HG02943 (cell line): Measurements from ENCODE around the gene CRYBB1.
"Not testable (repeated sequence)": the region's sequence is repeated elsewhere in the genome, so short reads cannot be mapped to it uniquely, and the experiment has no call there.

Experiments used
- ATAC-seq: cut with Tn5 transposase; IDR thresholded peaks from one replicate; pipeline ENCODE4 v1.9.1; 2021; ENCODE audit warnings: mild to moderate bottlenecking, low read depth, moderate library complexity; ENCODE audit not compliant: unreplicated experiment

CRYBB1 gene

DNA sequence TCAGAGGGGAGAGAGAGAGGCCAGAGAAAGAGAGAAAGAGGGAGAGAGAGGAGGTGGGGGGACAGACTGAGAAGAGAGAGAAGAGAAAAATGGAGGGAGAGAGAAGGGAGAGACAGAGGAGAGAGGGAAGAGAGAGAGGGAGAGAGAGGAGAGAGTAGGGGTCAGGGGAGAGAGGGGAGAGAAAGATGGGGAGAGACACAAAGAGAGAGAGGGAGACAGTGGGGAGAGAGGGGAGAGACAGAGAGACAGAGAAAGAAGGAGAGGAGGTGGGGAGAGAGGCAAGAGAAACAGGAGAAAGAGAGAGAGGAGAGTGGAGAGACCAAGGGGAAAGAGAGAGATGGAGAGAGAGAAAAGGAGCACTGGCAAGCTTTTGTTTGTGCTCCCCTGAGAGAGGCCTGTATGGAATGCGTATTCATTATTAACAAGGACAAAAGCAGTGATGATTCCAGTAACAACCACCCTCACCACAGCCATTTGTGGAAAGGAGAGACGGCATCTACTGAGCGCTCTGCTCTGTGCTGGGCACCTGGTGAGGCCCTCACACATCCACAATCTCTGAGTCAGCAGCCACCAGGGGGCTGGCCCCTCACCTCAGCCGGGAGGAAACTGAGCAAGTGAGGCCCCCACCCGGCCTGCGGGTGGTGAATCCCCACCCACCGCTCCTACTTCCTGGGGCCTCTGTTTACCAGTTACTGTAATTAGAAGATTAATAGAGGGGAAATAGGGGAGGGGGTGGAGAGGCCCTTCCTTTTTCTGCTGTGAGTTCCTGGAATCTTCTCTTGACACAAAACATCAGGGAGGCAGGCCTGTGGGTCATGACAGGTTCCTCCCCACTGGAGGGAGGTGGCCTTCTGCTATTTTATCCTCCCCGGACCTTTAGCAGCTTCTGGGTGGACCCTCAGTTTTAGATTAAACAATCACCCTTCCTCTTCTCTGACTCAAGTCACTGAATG lies 24.9 kb upstream of the CRYBB1 start:
- no peak for ATAC-seq

DNA sequence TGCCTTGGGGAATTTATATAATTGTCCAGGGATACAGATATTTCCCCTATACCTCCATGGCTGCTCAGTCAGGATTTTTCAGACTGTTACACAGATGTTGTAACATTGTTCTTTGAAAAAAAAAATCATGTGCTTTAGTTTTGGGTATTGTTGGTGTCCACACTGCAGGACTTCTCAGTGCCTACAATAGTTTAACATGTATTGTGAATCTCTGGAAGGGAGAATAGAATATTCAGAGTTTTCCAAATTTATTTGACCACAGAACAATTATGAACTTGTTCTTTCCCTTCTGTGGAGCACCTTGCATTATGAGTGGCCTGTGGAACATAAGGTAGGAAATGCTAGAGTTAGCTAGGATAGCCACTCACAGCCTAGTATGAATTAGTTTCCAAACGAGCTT lies 18.5 kb upstream of the CRYBB1 start:
- no peak for ATAC-seq

DNA sequence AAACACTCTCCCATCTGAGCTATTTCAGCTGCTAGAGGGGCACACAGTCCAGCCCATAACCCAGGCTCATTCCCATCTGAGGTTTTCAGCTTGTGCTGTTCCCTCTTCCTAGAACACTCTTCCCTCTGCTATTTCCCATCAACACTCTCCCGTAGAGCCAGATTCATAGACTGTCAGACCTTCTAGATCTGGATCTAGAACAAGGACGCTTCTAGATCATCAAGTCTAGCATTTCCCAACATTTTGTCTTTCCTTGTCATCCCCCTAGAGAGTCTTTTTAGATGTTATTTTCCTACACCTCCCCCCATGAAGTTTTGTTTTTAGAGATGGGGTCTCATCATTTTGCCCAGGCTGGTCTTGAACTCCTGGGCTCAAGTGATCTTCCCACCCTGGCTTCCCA lies 17.3 kb upstream of the CRYBB1 start:
- ATAC-seq = no peak

DNA sequence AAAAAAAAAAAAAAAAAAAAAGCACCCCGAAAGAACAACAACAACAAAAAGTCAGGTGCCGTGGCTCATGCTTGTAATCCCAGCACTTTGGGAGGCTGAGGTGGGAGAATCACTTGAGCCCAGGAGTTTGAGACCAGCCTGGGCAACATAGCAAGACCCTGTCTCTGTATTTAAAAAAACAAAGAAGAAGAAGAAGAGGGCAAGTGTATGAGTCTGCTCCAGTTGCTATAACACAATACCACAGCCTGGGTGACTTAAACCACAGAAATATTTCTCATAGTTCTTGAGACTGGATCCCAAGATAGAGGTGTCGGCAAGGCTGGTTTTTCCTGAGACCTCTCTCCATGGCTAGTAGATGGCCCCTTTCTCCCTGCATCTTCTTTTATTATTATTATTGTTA lies 16.4 kb upstream of the CRYBB1 start:
- no peak for ATAC-seq

DNA sequence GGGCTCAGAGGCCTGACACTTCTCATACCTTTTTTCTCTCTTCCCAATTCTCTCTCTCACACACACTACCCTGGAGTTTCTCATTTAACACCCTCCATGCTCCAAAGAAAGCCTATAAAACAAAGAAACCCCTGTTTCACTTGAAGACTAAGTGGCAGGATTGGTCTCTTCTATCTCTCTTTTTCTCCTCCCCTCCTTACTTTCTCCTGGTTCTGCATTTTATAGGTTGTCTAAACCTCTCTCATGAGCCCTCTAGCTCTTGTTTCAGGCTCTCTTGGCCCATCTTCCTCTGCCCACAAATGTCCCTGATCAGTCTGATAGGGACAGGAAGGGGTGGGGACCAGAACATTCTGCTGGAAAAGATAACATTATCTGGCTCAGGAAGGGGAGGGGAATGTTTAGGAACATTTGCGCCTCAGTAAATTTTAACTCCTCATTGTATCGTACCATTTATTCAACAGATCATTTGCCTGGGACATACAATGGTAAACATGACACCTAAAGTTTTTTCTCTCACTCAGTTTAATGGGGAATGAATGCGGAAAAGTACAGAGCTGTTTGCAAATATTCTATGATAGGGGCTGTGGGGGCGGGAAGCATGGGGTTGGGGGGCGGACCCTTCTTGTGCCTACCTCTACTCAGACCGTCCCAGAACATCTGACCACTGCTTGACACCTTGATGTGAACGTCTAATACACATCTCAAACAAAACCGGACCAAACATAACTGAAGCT lies 14.8 kb upstream of the CRYBB1 start:
- no peak for ATAC-seq

DNA sequence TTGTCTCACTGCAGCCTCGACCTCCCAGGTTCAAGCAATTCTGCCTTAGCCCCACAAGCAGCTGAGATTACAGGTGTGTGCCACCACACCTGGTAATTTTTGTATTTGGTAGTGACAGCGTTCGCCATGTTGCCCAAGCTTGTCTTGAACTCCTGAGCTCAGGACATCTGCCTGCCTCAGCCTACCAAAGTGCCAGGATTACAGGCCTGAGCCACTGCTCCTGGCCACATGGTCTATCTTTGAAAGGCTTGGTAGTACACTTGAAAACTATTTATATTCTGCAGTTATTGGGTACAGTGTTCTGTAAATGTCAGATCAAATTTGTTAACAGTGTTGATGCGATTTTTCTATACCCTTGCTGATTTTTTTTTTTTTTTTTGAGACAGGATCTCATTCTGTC lies 13.5 kb upstream of the CRYBB1 start:
- ATAC-seq = no peak

DNA sequence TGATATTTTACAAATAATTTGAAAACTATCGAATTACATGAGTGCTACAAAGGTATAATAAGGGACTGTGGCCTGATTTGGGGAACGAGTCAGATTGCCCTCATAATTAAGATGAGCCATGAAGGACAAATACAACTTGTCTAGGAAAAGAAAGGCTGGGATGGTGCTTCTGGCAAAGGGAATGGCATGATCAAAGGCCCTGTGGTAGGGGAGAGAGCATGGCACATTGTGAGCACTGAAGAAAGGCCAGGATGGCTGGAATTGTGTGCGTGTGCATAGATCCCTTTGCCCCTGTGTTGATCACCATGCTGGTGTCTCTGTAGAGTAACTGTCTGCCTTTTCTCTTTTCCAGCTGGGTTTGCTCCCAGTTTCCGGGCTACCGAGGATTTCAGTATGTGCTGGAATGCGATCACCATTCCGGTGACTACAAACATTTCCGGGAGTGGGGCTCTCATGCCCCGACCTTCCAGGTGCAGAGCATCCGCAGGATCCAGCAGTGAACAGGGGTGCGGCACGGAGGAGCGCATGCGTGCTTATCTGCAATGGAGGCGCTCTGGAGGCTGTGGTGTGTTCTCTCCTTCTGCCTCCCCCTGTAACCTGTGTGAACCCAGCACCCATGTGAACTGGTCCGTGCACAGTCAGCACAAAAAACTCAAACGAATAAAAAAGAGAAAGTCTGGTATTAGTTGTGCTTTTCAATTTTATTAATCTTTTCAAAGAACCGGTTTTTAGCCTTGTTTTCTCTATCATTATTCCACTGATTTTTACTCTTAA lies 12.3 kb upstream of the CRYBB1 start:
- ATAC-seq = no peak

DNA sequence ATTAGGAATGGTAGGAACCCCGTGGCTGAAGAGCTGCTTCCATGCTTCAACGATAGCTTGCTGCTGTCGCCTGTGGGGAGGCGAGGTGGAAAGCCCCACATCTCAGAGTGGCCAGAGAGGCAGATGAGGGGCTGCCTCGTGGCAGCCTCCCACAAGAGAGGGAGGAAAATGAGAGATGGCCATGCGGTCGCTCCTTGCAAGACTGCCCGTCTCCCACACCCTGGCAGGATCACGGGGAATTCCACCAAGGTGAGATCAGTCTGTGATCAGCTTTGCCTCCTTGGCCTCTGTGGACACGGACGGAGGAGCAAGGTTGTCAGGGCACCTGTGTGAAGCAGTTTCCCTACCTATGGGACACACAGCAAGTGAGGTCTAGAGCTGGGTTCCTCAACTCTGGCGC lies 7.0 kb upstream of the CRYBB1 start:
- ATAC-seq = no peak

DNA sequence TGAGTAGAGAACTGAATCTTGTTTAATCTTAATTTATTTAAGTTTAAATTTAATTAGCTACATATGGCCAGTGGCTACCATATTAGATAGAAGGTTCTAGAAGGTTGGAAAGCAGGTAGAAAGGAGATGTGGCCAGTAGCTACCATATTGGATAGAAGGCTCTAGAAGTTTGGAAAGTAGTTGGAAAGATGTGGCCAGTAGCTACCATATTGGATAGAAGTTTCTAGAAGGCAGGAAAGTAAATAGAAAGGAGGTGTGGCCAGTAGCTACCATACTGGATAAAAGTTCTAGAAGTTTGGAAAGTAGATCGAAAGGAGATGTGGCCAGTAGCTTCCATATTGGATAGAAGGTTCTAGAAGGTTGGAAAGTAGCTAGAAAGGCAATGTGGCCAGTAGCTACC lies 6.2 kb upstream of the CRYBB1 start:
- no peak for ATAC-seq

DNA sequence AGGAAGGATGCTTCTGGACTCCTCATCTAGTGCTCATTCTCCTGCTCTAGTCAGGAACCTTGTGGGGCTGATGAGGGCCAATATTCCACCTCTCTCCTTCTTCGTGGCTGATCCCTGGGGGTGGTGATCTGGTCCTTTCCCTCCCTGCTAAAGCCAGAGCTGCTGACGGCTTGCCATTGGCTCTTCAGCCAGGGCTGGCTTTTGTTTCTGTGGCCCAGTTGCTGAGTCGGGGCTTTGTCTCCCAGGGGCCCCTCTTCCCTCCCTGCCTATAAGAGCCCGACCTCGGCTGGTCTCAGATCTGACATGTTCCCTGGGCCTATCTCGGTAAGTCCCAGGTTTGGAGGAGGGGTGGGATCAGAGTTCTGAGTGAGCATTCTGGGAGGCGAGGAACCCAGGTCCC lies 3.8 kb upstream of the CRYBB1 start, which contains the start of gene CRYBA4:
TSS of gene CRYBA4 (plus strand) at position 301 of the 400 bp plus-strand sequence. CDS start 634 bp downstream, outside the sequence.
- no peak for ATAC-seq

DNA sequence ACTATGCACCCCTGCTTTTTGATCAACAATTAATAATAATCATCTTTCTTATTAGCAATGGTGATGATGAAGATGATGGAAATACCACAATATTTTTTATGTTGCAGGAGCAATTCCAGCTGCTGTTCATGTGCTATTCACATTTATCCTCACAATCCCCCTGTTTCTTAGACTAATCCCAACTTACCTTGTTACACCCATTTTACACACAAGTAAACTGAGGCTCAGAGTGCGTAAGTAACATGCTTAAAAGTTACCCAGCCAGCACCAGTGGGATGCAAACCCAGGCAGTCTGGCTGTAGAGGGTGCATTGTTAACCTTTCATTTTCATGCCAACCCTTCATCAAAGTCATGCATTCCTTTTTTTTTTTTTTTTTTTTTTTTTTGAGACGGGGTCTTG lies 2.4 kb upstream of the CRYBB1 start:
- ATAC-seq = no peak

DNA sequence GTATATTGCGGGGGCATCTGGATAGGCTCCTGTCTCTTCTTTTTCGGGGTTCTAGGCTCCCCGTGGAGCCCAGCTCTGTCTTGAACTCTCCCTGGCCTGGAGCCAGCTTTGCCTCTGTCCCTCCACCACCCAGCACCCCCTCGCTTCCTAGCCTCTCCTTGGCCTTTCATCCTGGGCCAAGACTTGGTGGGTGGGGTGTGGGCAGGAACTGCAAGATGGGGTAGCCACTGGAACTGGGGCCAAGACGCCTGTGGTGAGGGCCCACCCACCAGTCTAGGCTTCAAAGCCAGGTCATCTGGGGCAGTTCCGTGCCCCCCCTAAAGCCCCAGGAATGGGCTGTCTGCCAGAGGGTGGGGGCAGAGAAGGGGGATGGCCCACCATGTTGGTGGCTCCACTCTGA lies 1.7 kb upstream of the CRYBB1 start:
- ATAC-seq = no peak

DNA sequence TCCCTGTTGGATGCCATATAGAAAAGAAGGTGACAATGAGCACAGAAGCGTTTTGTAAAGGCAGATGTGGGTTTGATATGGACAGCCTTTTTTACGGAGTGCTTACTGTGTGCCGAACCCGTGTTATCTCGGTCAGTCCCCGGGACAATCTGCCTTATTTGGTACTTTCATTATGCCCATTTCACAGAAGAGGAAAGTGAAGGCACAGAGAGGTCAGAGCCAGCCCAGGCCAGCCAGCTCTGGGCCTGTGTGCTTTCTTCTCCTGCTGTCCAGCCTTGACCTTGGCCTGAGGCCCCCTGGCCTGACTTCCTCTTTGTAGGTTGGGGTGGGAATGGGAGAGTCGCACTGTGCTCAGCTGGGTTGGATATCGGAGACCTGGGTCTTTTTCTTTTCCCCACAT lies 628 bp upstream of the CRYBB1 start:
- ATAC-seq = no peak

DNA sequence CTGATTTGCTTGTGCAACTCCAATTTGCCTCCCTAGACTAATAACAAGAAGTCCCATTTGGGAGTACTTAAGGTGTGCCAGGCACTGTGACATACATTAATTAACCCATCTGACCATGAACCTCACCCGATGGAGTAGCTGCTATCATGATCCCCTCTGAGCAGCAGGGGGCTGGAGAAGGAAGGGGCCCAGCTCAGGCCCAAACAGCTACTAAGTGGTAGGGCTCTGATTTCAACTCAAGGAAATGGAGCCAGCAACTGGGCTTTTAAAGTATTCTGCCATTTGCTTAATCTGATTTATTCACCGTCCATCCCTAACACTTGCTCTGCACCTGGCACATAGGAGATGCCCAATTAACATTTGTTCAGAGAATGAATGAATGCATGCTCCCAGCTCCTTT lies 1.2 kb downstream of the CRYBB1 start:
- no peak for ATAC-seq

DNA sequence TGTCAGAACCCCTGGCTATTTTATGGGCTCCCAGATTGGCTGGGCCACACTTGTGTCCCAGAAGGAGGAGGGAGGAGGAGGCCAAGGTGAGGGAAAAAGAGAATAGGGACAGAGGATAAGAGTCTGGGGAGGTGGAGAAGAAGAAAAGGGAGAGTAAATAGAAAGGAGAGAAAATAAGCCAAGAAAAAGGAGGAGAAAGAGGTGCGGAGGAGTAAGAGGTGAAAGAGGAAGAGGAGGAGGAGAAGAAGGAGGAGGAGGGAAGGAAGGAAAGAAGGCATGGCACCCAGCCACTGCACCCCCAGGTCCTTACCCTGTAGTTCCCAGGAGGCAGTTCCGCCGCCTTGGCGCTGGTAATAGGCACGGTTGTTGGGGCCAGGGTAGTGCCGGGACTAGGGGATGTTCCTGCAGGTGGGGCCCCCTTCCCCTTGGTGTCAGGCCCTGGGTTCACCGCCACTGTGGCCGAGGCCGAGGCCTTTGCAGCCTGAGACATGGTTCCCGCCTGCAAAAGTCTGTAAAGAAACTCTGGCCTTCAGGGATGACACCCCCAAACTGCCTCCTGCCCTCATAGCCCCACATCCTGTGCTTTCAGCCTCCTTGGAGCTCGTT lies 1.9 kb downstream of the CRYBB1 start:
- no peak for ATAC-seq

DNA sequence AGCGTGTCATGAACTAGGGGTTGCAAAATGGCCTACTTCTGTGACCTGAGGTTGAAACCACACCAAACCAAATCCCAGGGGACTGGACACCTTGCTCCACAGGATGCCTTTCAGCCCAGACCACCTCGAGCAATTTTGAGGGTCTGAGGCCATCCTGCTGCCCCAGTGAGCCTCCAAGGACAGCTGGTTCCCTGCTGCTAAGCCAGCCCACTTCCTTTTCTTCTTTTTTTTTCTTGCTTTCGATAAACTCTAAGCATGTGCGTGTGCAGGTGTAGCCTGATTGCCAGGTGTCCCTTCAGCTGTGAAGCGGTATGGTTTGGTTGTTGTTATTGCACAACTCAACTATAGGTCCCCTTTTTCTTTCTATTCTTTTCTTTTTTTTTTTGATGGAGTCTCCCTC lies 2.7 kb downstream of the CRYBB1 start:
- no peak for ATAC-seq

DNA sequence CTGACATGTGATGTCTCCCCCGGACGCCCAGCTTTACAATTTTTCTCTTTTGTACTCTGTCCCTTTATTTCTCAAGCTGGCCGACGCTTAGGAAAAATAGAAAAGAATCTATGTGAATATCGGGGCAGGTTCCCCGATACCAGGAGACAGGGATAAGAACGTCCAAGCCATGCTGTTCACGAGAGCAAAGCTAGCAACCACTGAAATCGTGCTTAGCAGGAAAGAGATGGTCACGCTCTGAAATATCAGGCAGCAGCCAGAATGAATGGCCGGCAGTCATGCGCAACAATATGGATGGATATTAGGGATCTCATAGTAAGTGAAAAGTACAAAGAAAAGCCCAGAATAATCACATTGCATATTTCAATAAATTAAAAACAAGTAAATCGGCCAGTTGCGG lies 3.5 kb downstream of the CRYBB1 start:
- ATAC-seq = no peak

DNA sequence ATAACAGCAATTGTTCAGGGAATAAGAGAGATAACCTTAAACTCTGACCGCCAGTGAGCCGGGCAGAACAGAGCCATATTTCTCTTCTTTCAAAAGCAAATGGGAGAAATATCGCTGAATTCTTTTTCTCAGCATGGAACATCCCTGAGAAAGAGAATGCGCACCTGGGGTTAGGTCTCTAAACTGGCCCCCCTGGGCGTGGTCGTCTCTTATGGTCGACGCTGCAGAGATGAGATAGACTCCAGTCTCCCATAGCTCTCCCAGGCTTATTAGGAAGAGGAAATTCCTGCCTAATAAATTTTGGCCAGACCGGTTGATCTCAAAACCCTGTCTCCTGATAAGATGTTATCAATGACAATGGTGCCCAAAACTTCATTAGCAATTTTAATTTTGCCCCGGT lies 4.1 kb downstream of the CRYBB1 start:
- ATAC-seq = not testable (repeated sequence)

DNA sequence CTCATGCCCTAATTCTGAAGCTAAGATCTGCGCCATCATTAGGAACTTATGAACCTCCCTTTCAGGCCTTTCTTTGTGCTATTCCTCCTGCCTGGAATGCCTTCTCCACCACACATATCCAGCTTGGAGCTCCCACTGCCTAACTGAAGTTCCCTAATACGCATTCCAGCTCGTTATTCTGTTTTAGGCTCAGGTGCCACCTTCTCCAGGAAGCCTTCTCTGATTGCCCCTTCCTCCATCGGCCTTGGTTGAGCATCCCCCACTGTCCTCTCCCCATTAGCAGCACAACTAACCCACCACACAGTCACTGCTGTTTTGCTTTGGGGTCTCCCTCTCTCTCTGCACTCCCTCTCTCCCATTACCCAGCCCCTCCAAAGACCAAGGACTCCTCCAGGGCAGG lies 5.2 kb downstream of the CRYBB1 start:
- no peak for ATAC-seq

DNA sequence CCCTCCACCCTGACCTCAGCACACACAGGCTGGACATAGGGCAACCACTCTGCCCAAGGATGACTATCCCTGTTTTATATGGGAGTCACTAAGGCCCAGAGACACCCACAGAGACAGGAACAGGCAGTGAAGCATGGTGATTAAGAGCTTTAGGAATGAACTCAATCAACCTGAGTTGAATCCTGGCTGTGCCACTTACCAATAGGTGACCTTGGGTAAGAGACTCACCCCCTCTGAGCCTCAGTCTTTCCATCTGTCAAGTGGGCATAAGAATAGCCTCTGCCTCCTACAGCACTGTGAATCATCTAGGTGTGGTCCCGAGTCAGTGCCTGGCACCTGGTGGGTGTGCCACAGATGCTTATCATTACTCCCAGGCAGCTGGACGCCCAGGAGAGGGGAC lies 6.8 kb downstream of the CRYBB1 start:
- ATAC-seq = no peak
